Liver (tissue), 9 donors: ENCODE results near the gene RAD51B. TPM values are rescaled to one million over a fixed set of nuclear protein-coding genes. Genes with fewer than 3 reads are reported as not detected.

Experiments used
- DNase-seq: peaks from one replicate; pipeline ENCODE4 v3.0.0-alpha.2; 2017; ENCODE audit warnings: low spot score
- H3K27ac ChIP-seq, 2 donors: one replicate each; pipeline ENCODE4 v1.7.0; 2013; ENCODE audit warnings: inconsistent platforms in 2 of 2, low read length in 2 of 2, control low read depth in 1 of 2, low read depth in 1 of 2, mild to moderate bottlenecking in 1 of 2
- H3K27me3 ChIP-seq, 4 donors: one replicate each; pipeline versions ENCODE4 v1.6.1 to v1.7.0; 2013; ENCODE audit warnings: low read length in 3 of 4, inconsistent platforms in 1 of 4, mild to moderate bottlenecking in 1 of 4, moderate library complexity in 1 of 4; ENCODE audit not compliant: control insufficient read depth in 4 of 4, insufficient read depth in 4 of 4
- H3K36me3 ChIP-seq, 4 donors: one replicate each; pipeline versions ENCODE4 v1.6.1 to v1.7.0; 2013; ENCODE audit warnings: low read length in 3 of 4, mild to moderate bottlenecking in 3 of 4, low read depth in 1 of 4, moderate library complexity in 1 of 4; ENCODE audit not compliant: control insufficient read depth in 4 of 4, insufficient read depth in 3 of 4
- H3K4me1 ChIP-seq, 4 donors: one replicate each; pipeline versions ENCODE4 v1.6.1 to v1.7.0; 2013; ENCODE audit warnings: low read length in 3 of 4, mild to moderate bottlenecking in 3 of 4, moderate library complexity in 1 of 4; ENCODE audit not compliant: control insufficient read depth in 4 of 4, insufficient read depth in 4 of 4
- H3K4me3 ChIP-seq, 3 donors: one replicate each; pipeline versions ENCODE4 v1.6.1 to v1.7.0; 2013; ENCODE audit warnings: low read length in 3 of 3, control low read depth in 1 of 3, low read depth in 1 of 3, mild to moderate bottlenecking in 1 of 3
- H3K9ac ChIP-seq, 2 donors: one replicate each; pipeline ENCODE4 v1.7.0; 2013; ENCODE audit warnings: low read length in 2 of 2, mild to moderate bottlenecking in 2 of 2, moderate library complexity in 2 of 2, control low read depth in 1 of 2, low read depth in 1 of 2
- H3K9me3 ChIP-seq, 4 donors: one replicate each; pipeline versions ENCODE4 v1.6.1 to v1.7.0; 2013; ENCODE audit warnings: low read length in 3 of 4; ENCODE audit not compliant: control insufficient read depth in 4 of 4
- EGR1 ChIP-seq, 2 donors: IDR thresholded peaks; 2 replicates each; pipeline ENCODE4 v1.6.1; 2016 to 2018; ENCODE audit warnings: antibody characterized with exemption in 2 of 2, low read depth in 2 of 2
- FOXA1 ChIP-seq: IDR thresholded peaks from 2 replicates; pipeline ENCODE4 v1.6.1; 2016; ENCODE audit warnings: antibody characterized with exemption
- FOXA2 ChIP-seq: IDR thresholded peaks from 2 replicates; pipeline ENCODE4 v1.6.1; 2016; ENCODE audit warnings: antibody characterized with exemption
- HNF4A ChIP-seq, 2 donors: conservative IDR thresholded peaks; 2 replicates each; pipeline ENCODE4 v1.6.1; 2016; ENCODE audit warnings: antibody characterized with exemption in 2 of 2, mild to moderate bottlenecking in 2 of 2
- HNF4G ChIP-seq: IDR thresholded peaks from 2 replicates; pipeline ENCODE4 v1.6.1; 2016; ENCODE audit warnings: antibody characterized with exemption
- JUND ChIP-seq, 2 donors: IDR thresholded peaks; 2 replicates each; pipeline ENCODE4 v1.6.1; 2016; ENCODE audit warnings: antibody characterized with exemption in 2 of 2
- NR2F2 ChIP-seq: IDR thresholded peaks from 2 replicates; pipeline ENCODE4 v1.6.1; 2016; ENCODE audit warnings: antibody characterized with exemption
- RAD21 ChIP-seq, 2 donors: IDR thresholded peaks; 2 replicates each; pipeline ENCODE4 v1.6.1; 2016; ENCODE audit warnings: antibody characterized with exemption in 2 of 2, mild to moderate bottlenecking in 2 of 2
- RXRA ChIP-seq, 2 donors: IDR thresholded peaks; 2 replicates each; pipeline ENCODE4 v1.6.1; 2017 to 2018; ENCODE audit warnings: antibody characterized with exemption in 2 of 2, mild to moderate bottlenecking in 1 of 2
- YY1 ChIP-seq: IDR thresholded peaks from 2 replicates; pipeline ENCODE4 v1.6.1; 2016; ENCODE audit warnings: antibody characterized with exemption, mild to moderate bottlenecking
- ZBTB33 ChIP-seq: IDR thresholded peaks from 2 replicates; pipeline ENCODE4 v1.6.1; 2016; ENCODE audit warnings: antibody characterized with exemption
- WGBS: extraction: QIAGEN DNeasy Blood & Tissue Kit; methylation state at CpG from one replicate; pipeline ENCODE4 v1.1.7; 2013; 5-methylcytosine and 5-hydroxymethylcytosine counted together
- polyA plus RNA-seq, 2 donors: library from polyadenylated mRNA; stranded (reverse) in 1 of 2; unstranded in 1 of 2; fragments of 200-250 nt in 1 of 2; fragments of >200 nt in 1 of 2; fragmentation: Nextera tagmentation in 1 of 2; extraction: Ambion mirVana in 1 of 2; gene quantifications; one replicate each; pipeline versions ENCODE4 v1.2.1 to v1.2.3, GENCODE V29; 2013 to 2015
- total RNA-seq, 2 donors: library from RNA; depleted of rRNA; stranded (reverse); fragments of >200 nt; gene quantifications; one replicate each; pipeline ENCODE4 v1.2.3, GENCODE V29; 2014
- TF ChIP-seq, protein P1 (sequence below): IDR thresholded peaks from 2 replicates; pipeline ENCODE4 v1.6.1; 2016; ENCODE audit warnings: antibody characterized with exemption
- TF ChIP-seq, protein P2 (sequence below): IDR thresholded peaks from 2 replicates; pipeline ENCODE4 v1.6.1; 2016; ENCODE audit warnings: antibody characterized with exemption
- TF ChIP-seq, protein P3 (sequence below): IDR thresholded peaks from 2 replicates; pipeline ENCODE4 v1.6.1; 2016; ENCODE audit warnings: antibody characterized with exemption, mild to moderate bottlenecking
- donor health status: healthy.
- donor health status: healthy.
- donor health status: healthy.
- donor health status: healthy.
- donor health status: healthy.

The RAD51B gene
- total and polyA plus RNA-seq, 4 donors = 0.81 to 12.9 (median 2.4) TPM

GRCh38 chr14:68409387-68409786 is 589.8 kb downstream of the RAD51B start:
- no peak overlapping the region for H3K4me3 ChIP-seq
- no peak overlapping the region for H3K27ac ChIP-seq
- H3K4me1 ChIP-seq = no peaks in the 10 kb centered on the region
- no peaks in the 10 kb centered on the region for H3K27me3 ChIP-seq
- no peak overlapping the region for H3K9ac ChIP-seq
- DNase-seq = no peak
- TF ChIP-seq RXRA (IDR thresholded peaks at IDR 0.05) = no peak
- TF ChIP-seq RAD21 (IDR thresholded peaks at IDR 0.05) = peak in 1 of 2 donors; percentile 6
- peak; percentile 41 for TF ChIP-seq NR2F2
- no peaks in the 10 kb centered on the region for H3K9me3 ChIP-seq
- H3K36me3 ChIP-seq = no peaks in the 10 kb centered on the region

DNA sequence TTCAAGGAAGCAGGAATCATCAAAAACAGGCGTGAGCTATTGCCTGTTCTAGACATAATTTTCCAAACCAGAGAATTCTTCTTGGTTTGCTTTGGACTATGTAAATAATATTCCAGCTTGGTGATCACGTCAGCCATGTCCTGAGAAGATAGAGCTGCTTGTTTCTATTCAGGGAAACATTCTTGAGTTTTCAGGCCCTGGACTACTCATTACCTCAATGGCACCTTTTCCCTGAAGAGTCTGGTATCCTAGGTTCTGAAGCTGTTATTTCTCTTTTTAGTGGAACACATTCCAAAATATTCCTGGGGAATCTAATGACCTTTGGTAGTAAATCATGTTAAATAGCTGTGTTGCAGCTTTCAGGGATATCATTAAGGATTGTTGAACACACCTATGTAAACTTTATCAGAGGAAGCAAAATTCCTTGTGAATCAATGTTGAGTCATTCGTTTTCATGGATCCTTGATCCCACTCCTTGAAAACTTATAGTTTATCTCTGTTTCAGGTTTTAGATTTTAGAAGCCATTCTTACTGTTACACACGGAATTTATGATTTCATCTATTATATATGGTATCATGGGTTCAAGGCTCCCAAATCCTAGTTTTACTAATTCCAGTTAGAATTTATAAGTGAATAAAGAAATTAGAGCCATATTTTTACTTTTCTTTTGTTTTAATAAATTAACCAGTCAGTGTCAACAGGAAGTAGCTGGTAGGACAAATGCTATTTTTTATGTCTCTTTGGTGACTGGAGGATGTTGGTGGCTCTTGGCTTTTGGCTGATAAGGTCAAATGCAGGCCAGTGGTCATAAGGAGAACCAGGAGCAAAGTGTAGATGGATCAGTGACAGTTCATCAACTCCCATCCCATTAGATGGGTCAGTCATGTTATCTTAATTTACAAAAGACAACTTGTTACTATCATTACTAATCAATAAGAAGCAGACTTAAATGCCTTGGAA is 593.2 kb downstream of the RAD51B start:
- H3K4me3 ChIP-seq = no peak overlapping the region
- no peaks in the 10 kb centered on the region for H3K4me1 ChIP-seq
- no peaks in the 10 kb centered on the region for H3K27me3 ChIP-seq
- TF ChIP-seq NR2F2 = no peak
- no peak for TF ChIP-seq YY1
- TF ChIP-seq JUND (IDR thresholded peaks at IDR 0.05) = no peak
- no peak for TF ChIP-seq EGR1 (IDR thresholded peaks at IDR 0.05; ENCODE audit: low read depth in 2 of 2)
- no peak for TF ChIP-seq ZBTB33
- TF ChIP-seq RAD21 (IDR thresholded peaks at IDR 0.05) = no peak
- TF ChIP-seq FOXA1 = no peak
- TF ChIP-seq, protein P1, sequence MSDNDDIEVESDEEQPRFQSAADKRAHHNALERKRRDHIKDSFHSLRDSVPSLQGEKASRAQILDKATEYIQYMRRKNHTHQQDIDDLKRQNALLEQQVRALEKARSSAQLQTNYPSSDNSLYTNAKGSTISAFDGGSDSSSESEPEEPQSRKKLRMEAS = no peak
- TF ChIP-seq HNF4A (conservative IDR thresholded peaks at IDR 0.05) = no peak
- TF ChIP-seq, protein P2, sequence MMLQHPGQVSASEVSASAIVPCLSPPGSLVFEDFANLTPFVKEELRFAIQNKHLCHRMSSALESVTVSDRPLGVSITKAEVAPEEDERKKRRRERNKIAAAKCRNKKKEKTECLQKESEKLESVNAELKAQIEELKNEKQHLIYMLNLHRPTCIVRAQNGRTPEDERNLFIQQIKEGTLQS = no peak
- TF ChIP-seq HNF4G = no peak
- TF ChIP-seq, protein P3, sequence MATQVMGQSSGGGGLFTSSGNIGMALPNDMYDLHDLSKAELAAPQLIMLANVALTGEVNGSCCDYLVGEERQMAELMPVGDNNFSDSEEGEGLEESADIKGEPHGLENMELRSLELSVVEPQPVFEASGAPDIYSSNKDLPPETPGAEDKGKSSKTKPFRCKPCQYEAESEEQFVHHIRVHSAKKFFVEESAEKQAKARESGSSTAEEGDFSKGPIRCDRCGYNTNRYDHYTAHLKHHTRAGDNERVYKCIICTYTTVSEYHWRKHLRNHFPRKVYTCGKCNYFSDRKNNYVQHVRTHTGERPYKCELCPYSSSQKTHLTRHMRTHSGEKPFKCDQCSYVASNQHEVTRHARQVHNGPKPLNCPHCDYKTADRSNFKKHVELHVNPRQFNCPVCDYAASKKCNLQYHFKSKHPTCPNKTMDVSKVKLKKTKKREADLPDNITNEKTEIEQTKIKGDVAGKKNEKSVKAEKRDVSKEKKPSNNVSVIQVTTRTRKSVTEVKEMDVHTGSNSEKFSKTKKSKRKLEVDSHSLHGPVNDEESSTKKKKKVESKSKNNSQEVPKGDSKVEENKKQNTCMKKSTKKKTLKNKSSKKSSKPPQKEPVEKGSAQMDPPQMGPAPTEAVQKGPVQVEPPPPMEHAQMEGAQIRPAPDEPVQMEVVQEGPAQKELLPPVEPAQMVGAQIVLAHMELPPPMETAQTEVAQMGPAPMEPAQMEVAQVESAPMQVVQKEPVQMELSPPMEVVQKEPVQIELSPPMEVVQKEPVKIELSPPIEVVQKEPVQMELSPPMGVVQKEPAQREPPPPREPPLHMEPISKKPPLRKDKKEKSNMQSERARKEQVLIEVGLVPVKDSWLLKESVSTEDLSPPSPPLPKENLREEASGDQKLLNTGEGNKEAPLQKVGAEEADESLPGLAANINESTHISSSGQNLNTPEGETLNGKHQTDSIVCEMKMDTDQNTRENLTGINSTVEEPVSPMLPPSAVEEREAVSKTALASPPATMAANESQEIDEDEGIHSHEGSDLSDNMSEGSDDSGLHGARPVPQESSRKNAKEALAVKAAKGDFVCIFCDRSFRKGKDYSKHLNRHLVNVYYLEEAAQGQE = no peak
- no peak for TF ChIP-seq FOXA2
- no peak for DNase-seq
- H3K9ac ChIP-seq = no peak overlapping the region
- H3K36me3 ChIP-seq = no peaks in the 10 kb centered on the region
- H3K27ac ChIP-seq = no peak overlapping the region
- H3K9me3 ChIP-seq = no peaks in the 10 kb centered on the region
- WGBS = 90% methylated on average over 4 of the region's 4 CpGs
